IPS-15b (cell line): ENCODE results near the gene NDUFA5.
A peak's percentile ranks its signal among the peaks of the same experiment; 100 is the strongest.
"Not testable (repeated sequence)": the region's sequence is repeated elsewhere in the genome, so short reads cannot be mapped to it uniquely, and the experiment has no call there.

ENCODE experiments used
- H3K27me3 ChIP-seq: one replicate; pipeline ENCODE4 v1.6.1; 2013; ENCODE audit warnings: low read length; ENCODE audit not compliant: control insufficient read depth, insufficient read depth
- H3K36me3 ChIP-seq: one replicate; pipeline ENCODE4 v1.6.1; 2013; ENCODE audit warnings: low read length; ENCODE audit not compliant: control insufficient read depth, insufficient read depth
- H3K4me1 ChIP-seq: one replicate; pipeline ENCODE4 v1.6.1; 2013; ENCODE audit warnings: mild to moderate bottlenecking, low read length; ENCODE audit not compliant: control insufficient read depth, insufficient read depth
- H3K4me3 ChIP-seq: one replicate; pipeline ENCODE4 v1.5.1; 2013; ENCODE audit warnings: low read depth, low read length
- H3K9ac ChIP-seq: one replicate; pipeline ENCODE4 v1.6.1; 2013; ENCODE audit warnings: low read depth, mild to moderate bottlenecking, low read length
- H3K9me3 ChIP-seq: one replicate; pipeline ENCODE4 v1.6.1; 2013; ENCODE audit warnings: mild to moderate bottlenecking, low read length; ENCODE audit not compliant: control insufficient read depth, insufficient read depth

The NDUFA5 gene

GRCh38 chr7:123532788-123533552, 24.6 kb downstream of the NDUFA5 start:
- H3K4me3 ChIP-seq, result peak overlapping the region; percentile 82
- not testable (repeated sequence) for H3K4me1 ChIP-seq, H3K9ac ChIP-seq, H3K36me3 ChIP-seq, H3K9me3 ChIP-seq
- H3K27me3 ChIP-seq, result peaks cover 12% of the 10 kb centered on the region

GRCh38 chr7:123532343-123532742, 25.3 kb downstream of the NDUFA5 start:
- not testable (repeated sequence) for H3K9me3 ChIP-seq, H3K4me1 ChIP-seq, H3K9ac ChIP-seq, H3K36me3 ChIP-seq
- H3K27me3 ChIP-seq, result peaks cover 12% of the 10 kb centered on the region
- peak overlapping the region; percentile 82 for H3K4me3 ChIP-seq

GRCh38 chr7:123530035-123530591, 27.5 kb downstream of the NDUFA5 start:
- not testable (repeated sequence) for H3K4me3 ChIP-seq, H3K9me3 ChIP-seq, H3K4me1 ChIP-seq, H3K9ac ChIP-seq, H3K36me3 ChIP-seq
- H3K27me3 ChIP-seq, result peaks cover 12% of the 10 kb centered on the region

GRCh38 chr7:123528265-123528664, 29.4 kb downstream of the NDUFA5 start:
- H3K36me3 ChIP-seq, result no peaks in the 10 kb centered on the region
- H3K4me3 ChIP-seq, result peak overlapping the region; percentile 42
- peaks cover 1% of the 10 kb centered on the region for H3K4me1 ChIP-seq
- no peaks in the 10 kb centered on the region for H3K9me3 ChIP-seq
- H3K27me3 ChIP-seq, result peaks cover 3% of the 10 kb centered on the region
- H3K9ac ChIP-seq, result no peak overlapping the region

GRCh38 chr7:123527712-123528225, 29.8 kb downstream of the NDUFA5 start:
- peak overlapping the region; percentile 42 for H3K4me3 ChIP-seq

GRCh38 chr7:123526533-123526932, 31.1 kb downstream of the NDUFA5 start:
- not testable (repeated sequence) for H3K36me3 ChIP-seq, H3K9ac ChIP-seq, H3K4me1 ChIP-seq, H3K4me3 ChIP-seq, H3K27me3 ChIP-seq, H3K9me3 ChIP-seq

More at GRCh38 chr7:123527712-123528225, 29.8 kb downstream of the NDUFA5 start:
- H3K9ac ChIP-seq, H3K36me3 ChIP-seq, H3K9me3 ChIP-seq, H3K4me1 ChIP-seq, H3K27me3 ChIP-seq: not testable (repeated sequence)

GRCh38 chr7:123522066-123522465, 35.6 kb downstream of the NDUFA5 start:
- no peaks in the 10 kb centered on the region for H3K36me3 ChIP-seq
- no peaks in the 10 kb centered on the region for H3K9me3 ChIP-seq
- no peak overlapping the region for H3K9ac ChIP-seq
- H3K27me3 ChIP-seq, result no peaks in the 10 kb centered on the region
- no peak overlapping the region for H3K4me3 ChIP-seq
- H3K4me1 ChIP-seq, result no peaks in the 10 kb centered on the region

GRCh38 chr7:123505221-123505620, 52.4 kb downstream of the NDUFA5 start:
- no peak overlapping the region for H3K9ac ChIP-seq
- no peaks in the 10 kb centered on the region for H3K27me3 ChIP-seq
- no peaks in the 10 kb centered on the region for H3K4me1 ChIP-seq
- no peaks in the 10 kb centered on the region for H3K9me3 ChIP-seq
- H3K36me3 ChIP-seq, result no peaks in the 10 kb centered on the region
- H3K4me3 ChIP-seq, result no peak overlapping the region

- Histone ChIP-seq H3K9ac (no peak overlapping the region), H3K9me3 (no peaks in the 10 kb centered on the region), H3K4me1 (peaks cover 4% of the 10 kb centered on the region), H3K4me3 (no peak overlapping the region), H3K36me3 (no peaks in the 10 kb centered on the region), H3K27me3 (no peaks in the 10 kb centered on the region)
These were observed 55.4 kb downstream of the NDUFA5 start for GRCh38 chr7:123502201-123502600.

- Histone ChIP-seq H3K9me3 (no peaks in the 10 kb centered on the region), H3K27me3 (no peaks in the 10 kb centered on the region), H3K4me1 (peaks cover 4% of the 10 kb centered on the region), H3K36me3 (no peaks in the 10 kb centered on the region), H3K4me3 (no peak overlapping the region), H3K9ac (no peak overlapping the region)
These were observed 56.6 kb downstream of the NDUFA5 start for GRCh38 chr7:123500878-123501489.

- H3K9ac ChIP-seq, result no peak overlapping the region
- H3K36me3 ChIP-seq, result no peaks in the 10 kb centered on the region
- no peaks in the 10 kb centered on the region for H3K27me3 ChIP-seq
- peaks cover 4% of the 10 kb centered on the region for H3K4me1 ChIP-seq
- H3K9me3 ChIP-seq, result no peaks in the 10 kb centered on the region
- H3K4me3 ChIP-seq, result no peak overlapping the region
These were observed 58.2 kb downstream of the NDUFA5 start for GRCh38 chr7:123499211-123499970.
